GM19395 (cell line): Measurements from ENCODE around the gene HDAC7.
"Not testable (repeated sequence)": the region's sequence is repeated elsewhere in the genome, so short reads cannot be mapped to it uniquely, and the experiment has no call there.

Experiments used
- ATAC-seq: cut with Tn5 transposase; IDR thresholded peaks from one replicate; pipeline ENCODE4 v1.9.1; 2021; ENCODE audit warnings: mild to moderate bottlenecking, moderate library complexity; ENCODE audit not compliant: unreplicated experiment

The HDAC7 gene

GRCh38 chr12:47815447-47815846 is 4.3 kb downstream of the HDAC7 start:
- ATAC-seq: not testable (repeated sequence)

GRCh38 chr12:47814539-47815170 is 5.0 kb downstream of the HDAC7 start:
- ATAC-seq: no peak

GRCh38 chr12:47813511-47814196 is 6.0 kb downstream of the HDAC7 start:
- ATAC-seq: peak; percentile 49

- peak; percentile 60 for ATAC-seq
Observed at GRCh38 chr12:47812797-47813510, 6.7 kb downstream of the HDAC7 start.

GRCh38 chr12:47811581-47812484 is 7.9 kb downstream of the HDAC7 start:
- ATAC-seq: no peak

- no peak for ATAC-seq
Observed at GRCh38 chr12:47811072-47811396, 8.7 kb downstream of the HDAC7 start.

GRCh38 chr12:47809518-47809917 is 10.2 kb downstream of the HDAC7 start:
- not testable (repeated sequence) for ATAC-seq

GRCh38 chr12:47808574-47809365 is 10.9 kb downstream of the HDAC7 start:
- no peak for ATAC-seq

- peak; percentile 46 for ATAC-seq
Observed at GRCh38 chr12:47808050-47808449, 11.7 kb downstream of the HDAC7 start.

- no peak for ATAC-seq
Observed at GRCh38 chr12:47807338-47807737, 12.4 kb downstream of the HDAC7 start.

- ATAC-seq: no peak
Observed at GRCh38 chr12:47805417-47805816, 14.3 kb downstream of the HDAC7 start.

GRCh38 chr12:47804171-47804570 is 15.5 kb downstream of the HDAC7 start:
- ATAC-seq: no peak

GRCh38 chr12:47803191-47803875 is 16.4 kb downstream of the HDAC7 start:
- no peak for ATAC-seq

GRCh38 chr12:47802312-47802711 is 17.4 kb downstream of the HDAC7 start:
- ATAC-seq: no peak

GRCh38 chr12:47801904-47802246 is 17.8 kb downstream of the HDAC7 start:
- no peak for ATAC-seq

GRCh38 chr12:47801170-47801903 is 18.4 kb downstream of the HDAC7 start:
- no peak for ATAC-seq

- no peak for ATAC-seq
Observed at GRCh38 chr12:47800582-47800981, 19.1 kb downstream of the HDAC7 start.

GRCh38 chr12:47799357-47799955 is 20.2 kb downstream of the HDAC7 start:
- no peak for ATAC-seq
